ENCODE data around the gene LENEP.
"Not testable (repeated sequence)": the region's sequence is repeated elsewhere in the genome, so short reads cannot be mapped to it uniquely, and the experiment has no call there.

The LENEP gene

DNA sequence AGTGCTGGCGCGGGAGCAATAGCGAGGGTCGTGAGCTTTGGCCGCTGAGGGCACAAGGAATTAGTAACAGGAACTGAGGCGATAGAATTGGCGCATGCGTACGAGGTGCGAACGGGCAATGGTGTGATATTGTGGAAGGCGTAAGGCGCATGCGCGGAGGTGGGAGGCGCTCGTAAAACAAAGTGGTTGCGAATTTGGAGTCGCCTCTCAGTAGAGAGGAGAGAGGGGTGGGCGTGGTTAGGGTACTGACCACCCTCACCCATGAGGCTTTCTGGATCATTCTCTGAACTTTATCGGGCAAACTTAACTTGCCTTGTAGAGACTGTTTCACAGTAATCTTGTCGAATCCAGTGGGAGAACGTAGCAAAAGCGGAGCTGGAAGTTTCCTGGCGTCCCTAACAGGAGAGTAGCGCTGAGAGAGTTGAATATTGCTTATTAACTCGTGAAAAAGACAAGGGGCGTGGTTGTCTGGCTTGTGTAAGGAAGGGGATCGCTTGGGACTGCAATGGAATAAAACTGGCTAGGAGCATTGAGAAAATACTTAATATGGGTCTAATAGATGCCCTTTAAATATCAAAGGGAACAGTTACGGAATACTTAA lies 18.5 kb upstream of the LENEP start:
- in situ Hi-C loops (cut with MboI; ENCODE audit: low sequenced_read_pairs): no loop called here

- in situ Hi-C loops (cut with MboI; ENCODE audit: low sequenced_read_pairs): no loop called here
Measured at GRCh38 chr1:154975409-154976059, 17.9 kb upstream of the LENEP start.

DNA sequence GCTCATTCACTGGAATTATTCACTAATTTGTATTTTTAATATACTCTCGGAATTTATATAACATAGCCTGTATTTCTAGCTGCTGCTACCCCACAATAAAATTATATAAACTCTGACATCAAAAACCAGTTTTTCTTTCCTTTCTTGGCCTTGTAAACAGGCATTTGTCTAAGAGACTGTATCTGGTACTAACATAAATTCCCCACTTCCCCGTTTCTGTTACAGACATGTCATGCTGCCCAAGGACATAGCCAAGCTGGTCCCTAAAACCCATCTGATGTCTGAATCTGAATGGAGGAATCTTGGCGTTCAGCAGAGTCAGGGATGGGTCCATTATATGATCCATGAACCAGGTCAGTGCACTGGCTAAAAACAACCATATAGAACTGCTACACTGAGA lies 15.6 kb upstream of the LENEP start:
- in situ Hi-C loops (cut with MboI; ENCODE audit: low sequenced_read_pairs): not testable (repeated sequence)

DNA sequence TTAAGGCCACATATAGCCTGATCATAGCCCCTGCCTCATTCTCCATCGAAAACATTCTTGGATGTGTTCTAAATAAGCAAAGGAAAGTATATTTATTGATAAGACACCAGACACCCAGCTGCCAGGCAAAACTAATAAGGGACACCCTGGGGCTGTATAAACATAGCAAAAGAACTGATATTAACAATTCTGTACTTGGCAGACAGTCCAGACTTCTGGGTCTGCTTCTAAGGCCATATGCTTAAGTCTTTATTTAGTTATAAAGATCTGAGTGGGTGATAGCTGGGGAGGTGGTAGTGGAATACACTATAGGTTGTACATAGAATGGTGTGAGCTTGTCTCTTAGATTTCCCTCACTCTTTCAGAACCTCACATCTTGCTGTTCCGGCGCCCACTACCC lies 15.0 kb upstream of the LENEP start:
- in situ Hi-C loops (cut with MboI; ENCODE audit: low sequenced_read_pairs): no loop called here

DNA sequence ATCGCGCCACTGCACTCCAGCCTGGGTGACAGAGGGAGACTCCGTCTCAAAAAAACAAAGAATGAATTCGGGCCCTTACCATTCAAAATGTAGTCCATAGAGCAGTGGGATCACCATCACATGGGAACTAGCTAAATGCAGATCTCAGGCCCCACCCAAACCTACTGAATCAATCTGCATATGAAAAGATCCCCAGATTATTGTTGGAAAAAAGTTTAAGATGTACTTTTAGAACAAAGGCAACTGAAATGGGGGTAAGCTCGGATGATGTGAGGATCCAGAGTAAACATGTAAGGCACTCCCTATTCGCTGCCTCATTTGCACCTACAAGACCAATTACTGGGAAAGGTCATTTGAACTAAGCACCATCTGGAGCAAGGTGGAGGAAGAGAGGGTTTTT lies 11.0 kb upstream of the LENEP start:
- in situ Hi-C loops (cut with MboI; ENCODE audit: low sequenced_read_pairs): no loop called here

- in situ Hi-C loops (cut with MboI; ENCODE audit: low sequenced_read_pairs): no loop called here
Measured at GRCh38 chr1:154982897-154983648, 10.3 kb upstream of the LENEP start, which contains the start of gene FLAD1. FLAD1 (plus strand) TSS chr1:154983344; CDS start chr1:154983695, 351 bp downstream.

DNA sequence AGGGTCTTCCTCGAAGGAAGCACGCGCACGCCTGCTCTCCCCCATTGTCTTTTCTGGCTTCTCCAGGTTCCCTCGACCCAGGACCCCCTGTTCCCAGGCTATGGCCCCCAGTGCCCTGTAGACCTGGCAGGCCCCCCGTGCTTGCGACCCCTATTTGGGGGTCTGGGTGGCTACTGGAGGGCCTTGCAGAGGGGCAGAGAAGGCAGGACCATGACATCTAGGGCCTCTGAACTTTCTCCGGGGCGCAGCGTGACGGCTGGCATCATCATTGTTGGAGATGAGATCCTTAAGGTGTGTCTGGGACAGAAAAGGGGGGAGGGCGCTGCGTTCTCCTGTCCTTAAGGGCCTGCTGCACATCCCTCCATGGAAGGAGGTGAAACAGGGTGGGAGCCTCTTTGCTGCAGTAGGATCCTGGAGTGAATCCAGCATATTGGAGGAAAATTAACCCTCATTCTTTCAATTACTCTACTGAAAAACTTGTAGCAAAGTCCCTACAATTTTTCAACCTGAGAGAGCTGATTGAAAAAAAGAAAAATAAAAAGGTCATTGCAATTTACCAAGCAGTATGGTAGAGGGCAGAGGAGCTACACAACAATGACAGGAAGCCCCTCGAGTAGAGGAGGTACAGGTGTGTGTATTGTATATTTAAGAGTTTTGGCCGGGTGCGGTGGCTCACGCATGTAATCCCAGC lies 9.5 kb upstream of the LENEP start:
- in situ Hi-C loops (cut with MboI; ENCODE audit: low sequenced_read_pairs): no loop called here

GRCh38 chr1:154986736-154987135 lies 6.7 kb upstream of the LENEP start:
- in situ Hi-C loops (cut with MboI; ENCODE audit: low sequenced_read_pairs): not testable (repeated sequence)

GRCh38 chr1:154987326-154987725 lies 6.1 kb upstream of the LENEP start:
- in situ Hi-C loops (cut with MboI; ENCODE audit: low sequenced_read_pairs): no loop called here

DNA sequence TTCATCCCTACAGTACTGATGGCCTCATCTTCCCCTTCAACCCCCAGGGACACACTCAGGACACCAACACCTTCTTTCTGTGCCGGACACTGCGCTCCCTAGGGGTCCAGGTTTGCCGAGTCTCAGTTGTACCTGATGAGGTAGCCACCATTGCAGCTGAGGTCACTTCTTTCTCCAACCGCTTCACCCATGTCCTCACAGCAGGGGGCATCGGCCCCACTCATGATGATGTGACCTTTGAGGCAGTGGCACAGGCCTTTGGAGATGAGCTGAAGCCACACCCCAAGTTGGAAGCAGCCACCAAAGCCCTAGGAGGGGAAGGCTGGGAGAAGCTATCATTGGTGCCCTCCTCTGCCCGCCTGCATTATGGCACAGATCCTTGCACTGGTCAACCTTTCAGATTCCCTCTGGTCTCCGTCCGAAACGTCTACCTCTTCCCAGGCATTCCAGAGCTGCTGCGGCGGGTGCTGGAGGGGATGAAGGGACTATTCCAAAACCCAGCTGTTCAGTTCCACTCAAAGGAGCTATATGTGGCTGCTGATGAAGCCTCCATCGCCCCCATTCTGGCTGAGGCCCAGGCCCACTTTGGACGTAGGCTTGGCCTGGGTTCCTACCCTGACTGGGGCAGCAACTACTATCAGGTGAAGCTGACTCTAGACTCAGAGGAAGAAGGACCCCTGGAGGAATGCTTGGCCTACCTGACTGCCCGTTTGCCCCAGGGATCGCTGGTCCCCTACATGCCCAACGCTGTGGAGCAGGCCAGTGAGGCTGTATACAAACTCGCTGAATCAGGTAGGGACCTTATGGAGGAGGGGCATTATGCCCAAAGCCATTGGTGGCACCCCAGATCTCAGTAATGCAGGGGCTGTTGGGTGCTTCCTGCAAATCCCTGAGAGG lies 5.1 kb upstream of the LENEP start:
- in situ Hi-C loops (cut with MboI; ENCODE audit: low sequenced_read_pairs): no loop called here

DNA sequence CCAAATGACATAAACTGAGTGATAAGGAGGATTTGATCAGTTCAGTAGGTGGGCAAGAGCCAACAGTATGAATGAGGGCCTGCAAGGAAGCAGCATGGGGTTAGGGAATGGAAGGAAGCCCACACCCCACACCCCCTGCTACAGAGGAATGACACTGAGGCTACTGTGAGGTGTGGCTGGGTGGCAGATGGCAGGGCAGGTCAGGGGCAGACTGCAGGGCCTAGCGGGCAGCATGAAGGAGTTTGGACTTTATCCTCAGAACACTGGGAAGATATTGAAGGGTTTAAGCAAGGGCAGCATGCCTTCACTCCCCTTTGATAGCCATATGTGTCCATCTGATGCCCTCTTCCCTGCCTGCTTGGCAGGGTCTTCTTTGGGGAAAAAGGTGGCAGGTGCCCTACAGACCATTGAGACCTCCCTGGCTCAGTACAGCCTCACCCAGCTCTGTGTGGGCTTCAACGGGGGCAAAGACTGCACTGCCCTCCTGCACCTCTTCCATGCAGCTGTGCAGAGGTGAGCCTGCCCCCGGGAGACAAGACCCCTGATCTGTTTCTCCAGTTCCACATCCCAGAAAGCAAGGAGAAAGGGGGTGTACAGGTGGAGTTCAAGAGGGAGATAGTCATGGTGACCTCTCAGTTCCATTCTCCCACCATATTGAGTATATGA lies 4.1 kb upstream of the LENEP start:
- in situ Hi-C loops (cut with MboI; ENCODE audit: low sequenced_read_pairs): no loop called here

DNA sequence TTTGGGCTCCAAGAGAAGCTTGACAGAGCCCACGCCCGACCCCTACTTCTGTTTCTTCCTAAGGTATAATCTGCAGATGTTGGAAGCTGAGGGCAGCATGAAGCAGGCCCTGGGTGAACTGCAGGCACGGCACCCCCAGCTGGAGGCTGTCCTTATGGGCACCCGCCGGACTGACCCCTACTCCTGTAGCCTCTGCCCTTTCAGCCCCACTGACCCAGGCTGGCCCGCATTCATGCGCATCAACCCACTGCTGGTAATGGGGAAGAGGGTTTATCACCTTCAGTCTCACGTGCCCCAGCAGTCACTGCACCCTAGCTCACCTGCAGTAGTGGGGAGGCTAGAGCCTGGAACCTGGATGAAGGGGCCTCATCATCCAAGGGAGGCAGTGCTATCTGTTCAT lies 3.1 kb upstream of the LENEP start:
- in situ Hi-C loops (cut with MboI; ENCODE audit: low sequenced_read_pairs): no loop called here

- in situ Hi-C loops (cut with MboI; ENCODE audit: low sequenced_read_pairs): no loop called here
Measured at GRCh38 chr1:154992721-154993571, 440 bp upstream of the LENEP start.

DNA sequence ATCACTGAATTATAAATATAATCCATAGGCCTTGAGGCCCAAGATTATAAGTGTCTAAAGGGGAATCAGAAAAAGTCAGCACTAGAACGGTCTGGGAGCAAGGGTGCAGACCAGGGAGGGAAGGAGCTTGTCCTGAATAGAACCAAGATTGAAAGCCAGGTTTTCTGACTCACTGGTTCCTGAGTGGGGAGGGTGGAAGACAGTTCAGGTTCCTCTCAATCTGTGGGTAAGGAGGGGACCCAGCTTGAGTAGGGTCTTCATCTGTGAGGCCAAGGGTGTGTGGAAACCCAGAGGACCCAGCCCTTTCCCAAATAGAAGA lies 842 bp downstream of the LENEP start:
- in situ Hi-C loops (cut with MboI; ENCODE audit: low sequenced_read_pairs): no loop called here

DNA sequence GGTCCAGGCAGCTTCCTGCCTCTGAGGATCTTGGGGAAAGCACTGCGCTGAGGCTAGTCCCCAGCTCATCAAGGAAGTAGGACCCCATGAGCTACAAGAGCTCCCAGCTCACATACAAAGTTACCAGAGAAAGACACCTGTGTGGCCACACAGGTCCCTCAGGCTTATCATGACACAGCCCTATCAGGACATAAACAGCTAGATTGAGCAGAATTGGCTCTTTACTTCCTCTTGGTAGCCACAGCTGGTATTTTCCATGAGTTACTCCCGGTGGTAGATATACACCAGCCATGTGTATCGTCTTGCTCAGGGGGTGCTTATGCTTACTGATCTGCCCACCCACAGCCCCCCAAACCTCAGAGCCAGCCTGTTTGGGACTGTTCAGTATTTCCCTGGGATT lies 1.2 kb downstream of the LENEP start:
- in situ Hi-C loops (cut with MboI; ENCODE audit: low sequenced_read_pairs): no loop called here

GRCh38 chr1:154995301-154995983 lies 2.1 kb downstream of the LENEP start:
- in situ Hi-C loops (cut with MboI; ENCODE audit: low sequenced_read_pairs): not testable (repeated sequence)

DNA sequence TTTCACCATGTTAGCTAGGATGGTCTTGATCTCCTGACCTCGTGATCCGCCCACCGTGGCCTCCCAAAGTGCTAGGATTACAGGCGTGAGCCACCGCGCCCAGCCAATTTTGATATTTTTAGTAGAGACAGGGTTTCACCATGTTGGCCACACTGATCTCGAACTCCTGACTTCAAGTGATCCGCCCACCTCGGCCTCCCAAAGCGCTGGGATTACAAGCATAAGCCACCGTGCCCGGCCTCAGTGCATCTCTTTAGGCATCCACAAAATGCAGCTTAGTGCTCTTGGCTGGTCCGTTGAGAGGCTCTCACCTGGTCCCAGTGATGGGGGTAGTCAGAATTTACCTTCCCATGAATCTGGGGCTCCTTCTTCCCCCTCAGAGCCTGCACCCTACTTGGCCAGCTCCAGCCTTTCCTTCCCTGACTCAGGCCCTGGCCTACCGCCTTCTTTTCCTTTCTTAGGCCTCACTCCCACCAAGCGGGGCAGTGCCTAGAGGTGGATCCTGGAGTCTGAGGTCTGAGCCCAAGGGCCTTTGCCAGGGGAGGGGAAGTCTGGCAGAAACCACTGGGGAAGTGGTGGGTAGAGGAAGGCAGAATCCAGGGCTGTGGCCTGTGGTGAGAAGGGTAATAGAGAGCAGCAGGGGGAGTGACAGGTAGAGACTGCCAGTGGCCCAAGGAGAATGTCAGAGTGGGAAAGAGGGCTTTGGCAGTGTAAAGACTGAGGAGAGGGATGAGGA lies 3.7 kb downstream of the LENEP start:
- in situ Hi-C loops (cut with MboI; ENCODE audit: low sequenced_read_pairs): no loop called here

DNA sequence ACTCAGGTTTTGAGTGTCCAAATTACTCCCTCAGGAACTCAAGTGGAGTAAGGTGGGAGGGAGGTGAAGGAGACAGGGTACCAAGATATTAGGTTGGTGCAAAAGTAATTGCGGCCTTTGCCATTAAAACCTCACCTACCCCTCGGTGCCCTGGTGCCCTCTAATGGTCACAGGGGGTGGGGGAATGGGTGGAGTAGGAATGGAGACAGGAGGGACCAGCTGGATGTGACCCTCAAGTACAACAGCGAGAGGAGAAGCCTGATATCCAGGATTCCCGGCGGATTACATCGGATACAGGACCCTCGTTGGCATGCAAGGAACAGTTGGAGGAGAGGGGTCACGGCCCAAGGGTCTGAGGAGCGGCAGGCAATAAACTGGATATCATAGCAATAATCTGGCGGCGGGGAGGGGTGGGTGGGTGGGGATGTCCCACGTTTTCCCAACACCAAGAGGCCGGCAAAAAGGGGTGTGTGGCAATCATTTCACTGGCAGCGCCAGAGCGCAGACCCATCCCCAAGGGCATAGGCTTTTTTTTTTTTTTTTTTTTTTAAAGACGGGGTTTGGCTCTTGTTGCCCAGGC lies 4.9 kb downstream of the LENEP start:
- in situ Hi-C loops (cut with MboI; ENCODE audit: low sequenced_read_pairs): no loop called here
